WTC11 (cell line): ENCODE data around the gene PAK5. TPM values are rescaled to one million over a fixed set of nuclear protein-coding genes. Genes with fewer than 3 reads are reported as not detected.

Experiments used
- ATAC-seq: fragments of 200-7000 bp; cut with Tn5 transposase; 2 replicates; pipeline ENCODE4 v1.10.0; 2021; ENCODE audit warnings: mild to moderate bottlenecking, moderate library complexity
- CTCF ChIA-PET: fragments of 300-600 bp; sonication (Branson Sonifier 250); formaldehyde crosslinking; loops from one replicate; lab custom pipeline; 2021; ENCODE audit warnings: antibody characterized with exemption; lab: Charles Lee
- POLR2A ChIA-PET: fragments of 350-600 bp; sonication (Branson Sonifier 250); formaldehyde crosslinking; loops from one replicate; lab custom pipeline; 2021; ENCODE audit warnings: antibody characterized with exemption; lab: Charles Lee
- DNase-seq: peaks from one replicate; pipeline ENCODE4 v3.0.0; 2021; ENCODE audit warnings: low spot score
- H3K27ac Mint-ChIP-seq: 2 replicates; pipeline ENCODE4 v1.8.0; 2021; ENCODE audit warnings: mixed read lengths
- H3K27me3 Mint-ChIP-seq: 2 replicates; pipeline ENCODE4 v1.8.0; 2021; ENCODE audit warnings: low read depth, mild to moderate bottlenecking, moderate library complexity, mixed read lengths
- H3K36me3 Mint-ChIP-seq: 2 replicates; pipeline ENCODE4 v1.8.0; 2021; ENCODE audit warnings: mixed read lengths
- H3K4me1 Mint-ChIP-seq: 2 replicates; pipeline ENCODE4 v1.8.0; 2022; ENCODE audit warnings: mixed read lengths
- H3K4me3 Mint-ChIP-seq: 2 replicates; pipeline ENCODE4 v1.8.0; 2021; ENCODE audit warnings: mild to moderate bottlenecking, moderate library complexity, mixed read lengths
- H3K9me3 Mint-ChIP-seq: 2 replicates; pipeline ENCODE4 v1.8.0; 2021; ENCODE audit warnings: mixed read lengths
- ARID4B ChIP-seq: sonication (generic); formaldehyde crosslinking; IDR thresholded peaks from 2 replicates; pipeline ENCODE4 v1.8.0; 2023; ENCODE audit warnings: missing genetic modification reagents, mild to moderate bottlenecking, borderline replicate concordance
- ATF3 ChIP-seq: sonication (generic); formaldehyde crosslinking; conservative IDR thresholded peaks from 2 replicates; pipeline ENCODE4 v1.8.1; 2022; ENCODE audit warnings: mild to moderate bottlenecking, missing genetic modification reagents
- CDX4 ChIP-seq: fragments of 250-450 bp; sonication (Bioruptor Pico); IDR thresholded peaks from 2 replicates; pipeline ENCODE4 v1.9.0; 2021; ENCODE audit warnings: moderate library complexity, mild to moderate bottlenecking, inconsistent platforms, borderline replicate concordance
- CREM ChIP-seq: sonication (generic); formaldehyde crosslinking; IDR thresholded peaks from 2 replicates; pipeline ENCODE4 v1.8.1; 2022; ENCODE audit warnings: mild to moderate bottlenecking, missing genetic modification reagents, moderate library complexity
- E2F1 ChIP-seq: sonication (generic); formaldehyde crosslinking; IDR thresholded peaks from 2 replicates; pipeline ENCODE4 v1.8.0; 2022; ENCODE audit warnings: mild to moderate bottlenecking, missing genetic modification reagents
- E2F5 ChIP-seq: sonication (generic); formaldehyde crosslinking; IDR thresholded peaks from 2 replicates; pipeline ENCODE4 v1.8.1; 2022; ENCODE audit warnings: mild to moderate bottlenecking, moderate library complexity, missing genetic modification reagents
- HMGA2 ChIP-seq: fragments of 250-450 bp; sonication (Bioruptor Pico); IDR thresholded peaks from 2 replicates; pipeline ENCODE4 v1.4.0; 2021; ENCODE audit warnings: mild to moderate bottlenecking, moderate library complexity
- HMGXB4 ChIP-seq: sonication (generic); formaldehyde crosslinking; IDR thresholded peaks from 2 replicates; pipeline ENCODE4 v1.8.1; 2023; ENCODE audit warnings: mild to moderate bottlenecking, moderate library complexity, missing genetic modification reagents
- NFATC4 ChIP-seq: fragments of 250-450 bp; sonication (Bioruptor Pico); IDR thresholded peaks from 2 replicates; pipeline ENCODE4 v1.9.0; 2021; ENCODE audit warnings: mild to moderate bottlenecking
- NFE2L1 ChIP-seq: sonication (generic); formaldehyde crosslinking; IDR thresholded peaks from 2 replicates; pipeline ENCODE4 v1.8.1; 2023; ENCODE audit warnings: missing genetic modification reagents
- OVOL2 ChIP-seq: fragments of 250-450 bp; sonication (Bioruptor Pico); IDR thresholded peaks from 2 replicates; pipeline ENCODE4 v1.9.0; 2021; ENCODE audit warnings: mild to moderate bottlenecking, borderline replicate concordance
- RELA ChIP-seq: sonication (generic); formaldehyde crosslinking; IDR thresholded peaks from 2 replicates; pipeline ENCODE4 v1.8.1; 2022; ENCODE audit warnings: missing genetic modification reagents, mild to moderate bottlenecking, borderline replicate concordance
- RORB ChIP-seq: fragments of 250-450 bp; sonication (Bioruptor Pico); IDR thresholded peaks from 2 replicates; pipeline ENCODE4 v1.9.0; 2021; ENCODE audit warnings: mild to moderate bottlenecking
- SMAD3 ChIP-seq: sonication (generic); formaldehyde crosslinking; IDR thresholded peaks from 2 replicates; pipeline ENCODE4 v1.8.0; 2022; ENCODE audit warnings: missing genetic modification reagents, mild to moderate bottlenecking, borderline replicate concordance
- SMAD4 ChIP-seq: sonication (generic); formaldehyde crosslinking; IDR thresholded peaks from 2 replicates; pipeline ENCODE4 v1.8.0; 2022; ENCODE audit warnings: mild to moderate bottlenecking, missing genetic modification reagents
- TEAD1 ChIP-seq: sonication (generic); formaldehyde crosslinking; IDR thresholded peaks from 2 replicates; pipeline ENCODE4 v1.8.0; 2022; ENCODE audit warnings: mild to moderate bottlenecking, missing genetic modification reagents
- TP53 ChIP-seq: sonication (generic); formaldehyde crosslinking; IDR thresholded peaks from 2 replicates; pipeline ENCODE4 v1.8.1; 2023; ENCODE audit warnings: mild to moderate bottlenecking, missing genetic modification reagents
- USF1 ChIP-seq: sonication (generic); formaldehyde crosslinking; IDR thresholded peaks from 2 replicates; pipeline ENCODE4 v1.8.0; 2022; ENCODE audit warnings: mild to moderate bottlenecking, missing genetic modification reagents
- ZNF281 ChIP-seq: sonication (generic); formaldehyde crosslinking; IDR thresholded peaks from 2 replicates; pipeline ENCODE4 v1.8.0; 2023; ENCODE audit warnings: mild to moderate bottlenecking, missing genetic modification reagents
- ZSCAN18 ChIP-seq: fragments of 250-450 bp; sonication (Bioruptor Pico); IDR thresholded peaks from 2 replicates; pipeline ENCODE4 v2.1.2; 2022; ENCODE audit warnings: mild to moderate bottlenecking, moderate library complexity
- total RNA-seq: library from RNA; stranded (reverse); gene quantifications from 3 replicates; pipeline ENCODE4 v1.2.3, GENCODE V29; 2021

The PAK5 gene
- total RNA-seq, 1 experiment from 2014 or later = 0.31 TPM

GRCh38 chr20:9627219-9627618 lies 211.7 kb downstream of the PAK5 start (continued):
- TF ChIP-seq ZNF281 (CRISPR knock-in tag) = no peak
- no peak for TF ChIP-seq E2F1 (CRISPR knock-in tag)
- no peak for TF ChIP-seq RELA (CRISPR knock-in tag)
- no peak for TF ChIP-seq RORB (CRISPR knock-in tag)

- Mint-ChIP-seq H3K9me3 (peaks cover 42% of the 10 kb centered on the region), H3K27me3 (no peaks in the 10 kb centered on the region), H3K4me1 (peaks cover 9% of the 10 kb centered on the region; the same call in 1 of the 2 replicates), H3K4me3 (no peak overlapping the region), H3K36me3 (peaks cover 19% of the 10 kb centered on the region), H3K27ac (no peak overlapping the region)
- POLR2A ChIA-PET = no interaction called here
- ATAC-seq = no peak
- CTCF ChIA-PET = interaction anchor here (0.8 to 3.9 kb wide), 3 partner anchors 9 to 158 kb away, joined by 3 to 28 read pairs (median 3); no protein-coding TSS in a partner anchor
- no peak for DNase-seq
- TF ChIP-seq TP53 (CRISPR knock-in tag) = no peak
- TF ChIP-seq ARID4B (CRISPR knock-in tag) = no peak
- no peak for TF ChIP-seq HMGXB4 (CRISPR knock-in tag)
- TF ChIP-seq E2F1 (CRISPR knock-in tag) = no peak
- no peak for TF ChIP-seq CREM
- TF ChIP-seq OVOL2 (CRISPR knock-in tag) = no peak
- TF ChIP-seq ATF3 (CRISPR knock-in tag) = no peak
- TF ChIP-seq CDX4 = no peak
- no peak for TF ChIP-seq E2F5
- TF ChIP-seq NFE2L1 (CRISPR knock-in tag) = no peak
- TF ChIP-seq RELA (CRISPR knock-in tag) = no peak
- TF ChIP-seq SMAD3 = no peak
- no peak for TF ChIP-seq HMGA2 (CRISPR knock-in tag)
- TF ChIP-seq SMAD4 = no peak
- no peak for TF ChIP-seq USF1 (CRISPR knock-in tag)
- TF ChIP-seq TEAD1 (CRISPR knock-in tag) = no peak
- TF ChIP-seq NFATC4 (CRISPR knock-in tag) = no peak
- no peak for TF ChIP-seq ZSCAN18 (CRISPR knock-in tag)
Observed at GRCh38 chr20:9626357-9626756, 212.5 kb downstream of the PAK5 start.
